ENCODE measurements around the gene RHBDD2.

- no peak for TF ChIP-seq CTCF (IDR thresholded peaks at IDR 0.05; ENCODE audit: low read length)
- TF ChIP-seq EZH2 (IDR thresholded peaks at IDR 0.05; ENCODE audit: borderline replicate concordance, low read length): no peak
Measured at GRCh38 chr7:75849573-75849972, 29.3 kb upstream of the RHBDD2 start.

Measured in OCI-LY1 (cell line).